IMR-90 (cell line): ENCODE data around the gene MICB.

Experiments used
- POLR2A ChIP-seq: IDR thresholded peaks from 2 replicates; pipeline ENCODE4 v1.6.1; 2012; ENCODE audit warnings: mild to moderate bottlenecking, low read depth, low read length
- RAD21 ChIP-seq: IDR thresholded peaks from 2 replicates; pipeline ENCODE4 v1.6.1; 2012; ENCODE audit warnings: low read length, improper control_type of control experiment
- TF ChIP-seq, protein P1 (sequence below): conservative IDR thresholded peaks from 2 replicates; pipeline ENCODE4 v1.5.1; 2012; ENCODE audit warnings: mild to moderate bottlenecking, low read depth, low read length, improper control_type of control experiment

GRCh38 chr6:31452859-31453258 lies 45.1 kb upstream of the MICB start:
- TF ChIP-seq RAD21 = no peak
- TF ChIP-seq, protein P1, sequence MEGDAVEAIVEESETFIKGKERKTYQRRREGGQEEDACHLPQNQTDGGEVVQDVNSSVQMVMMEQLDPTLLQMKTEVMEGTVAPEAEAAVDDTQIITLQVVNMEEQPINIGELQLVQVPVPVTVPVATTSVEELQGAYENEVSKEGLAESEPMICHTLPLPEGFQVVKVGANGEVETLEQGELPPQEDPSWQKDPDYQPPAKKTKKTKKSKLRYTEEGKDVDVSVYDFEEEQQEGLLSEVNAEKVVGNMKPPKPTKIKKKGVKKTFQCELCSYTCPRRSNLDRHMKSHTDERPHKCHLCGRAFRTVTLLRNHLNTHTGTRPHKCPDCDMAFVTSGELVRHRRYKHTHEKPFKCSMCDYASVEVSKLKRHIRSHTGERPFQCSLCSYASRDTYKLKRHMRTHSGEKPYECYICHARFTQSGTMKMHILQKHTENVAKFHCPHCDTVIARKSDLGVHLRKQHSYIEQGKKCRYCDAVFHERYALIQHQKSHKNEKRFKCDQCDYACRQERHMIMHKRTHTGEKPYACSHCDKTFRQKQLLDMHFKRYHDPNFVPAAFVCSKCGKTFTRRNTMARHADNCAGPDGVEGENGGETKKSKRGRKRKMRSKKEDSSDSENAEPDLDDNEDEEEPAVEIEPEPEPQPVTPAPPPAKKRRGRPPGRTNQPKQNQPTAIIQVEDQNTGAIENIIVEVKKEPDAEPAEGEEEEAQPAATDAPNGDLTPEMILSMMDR = no peak
- TF ChIP-seq POLR2A = no peak
